Myometrial cell (primary cell): ENCODE results near the gene PHGDH. TPM values are rescaled to one million over a fixed set of nuclear protein-coding genes. Genes with fewer than 3 reads are reported as not detected.

Experiments
- total RNA-seq: library from RNA; depleted of rRNA; stranded (reverse); fragments of >200 nt; gene quantifications from 2 replicates; pipeline ENCODE4 v1.2.3, GENCODE V29; 2015

Gene PHGDH
- 266 and 298 TPM in 2 replicates for total RNA-seq

GRCh38 chr1:119711804-119712341 lies at the start of gene PHGDH:
TSS of gene PHGDH (plus strand) at chr1:119711934. CDS start at chr1:119712023, 89 bp downstream.

DNA sequence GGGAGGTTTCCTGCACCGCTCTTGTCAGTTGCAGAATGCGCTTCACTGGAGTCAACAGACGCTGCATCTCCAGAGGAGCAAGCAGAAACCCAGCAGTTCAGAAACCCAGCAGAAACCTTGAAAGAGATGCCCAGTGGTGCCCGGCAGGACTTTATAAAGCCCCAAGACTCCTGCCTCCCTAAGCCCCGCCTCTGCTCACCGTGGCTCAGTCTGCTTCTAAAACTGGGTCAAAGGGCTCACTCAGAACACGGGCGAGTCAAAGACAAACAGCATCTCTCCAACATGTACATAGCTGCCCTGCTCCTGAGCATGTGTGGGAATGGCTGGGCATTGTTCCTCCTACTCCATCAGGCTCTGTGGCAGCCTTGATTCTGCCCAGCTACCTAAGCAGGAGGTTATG lies 57.0 kb downstream of the PHGDH start, which contains the start of gene HMGCS2:
HMGCS2 (minus strand) TSS at position 128 of the 400 bp plus-strand sequence; CDS start at position 67, 61 bp downstream.

Other genes with a start within 250 kb of the PHGDH start
- gene HSD3B1, start 204.7 kb upstream of the PHGDH start, total RNA-seq: not detected in 2 replicates
- 7.8 and 11.2 TPM in 2 replicates for gene ZNF697, start 63.7 kb upstream of the PHGDH start, total RNA-seq
- not detected in 2 replicates for gene HMGCS2, start 57.0 kb downstream of the PHGDH start, total RNA-seq
- gene REG4, start 99.5 kb downstream of the PHGDH start, total RNA-seq: 0.89 TPM in 1 of 2 replicates, not detected in the other
- gene ADAM30, start 184.6 kb downstream of the PHGDH start, total RNA-seq: not detected in 2 replicates